ENCODE data around the gene ATP2C1.
"Not testable (repeated sequence)": the region's sequence is repeated elsewhere in the genome, so short reads cannot be mapped to it uniquely, and the experiment has no call there.

The ATP2C1 gene

DNA sequence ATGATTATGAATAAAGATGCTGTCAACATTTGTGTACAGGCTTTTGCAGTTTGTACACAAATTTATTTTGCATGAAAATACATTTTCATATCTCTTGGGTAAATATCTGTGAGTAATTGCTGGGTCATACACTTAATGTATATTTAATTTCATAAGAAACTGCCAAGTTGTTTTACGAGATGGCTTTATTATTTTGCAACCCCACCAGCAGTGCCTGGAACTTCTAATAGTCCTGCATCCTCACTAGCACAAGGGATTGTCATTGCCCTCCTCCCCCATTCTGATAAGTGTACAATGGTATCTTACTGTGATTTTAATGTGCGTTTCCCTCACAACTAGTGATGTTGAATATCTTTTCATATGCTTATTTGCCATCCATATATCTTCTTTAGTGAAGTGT lies 87.6 kb downstream of the ATP2C1 start:
- DNase-seq = no peak

DNA sequence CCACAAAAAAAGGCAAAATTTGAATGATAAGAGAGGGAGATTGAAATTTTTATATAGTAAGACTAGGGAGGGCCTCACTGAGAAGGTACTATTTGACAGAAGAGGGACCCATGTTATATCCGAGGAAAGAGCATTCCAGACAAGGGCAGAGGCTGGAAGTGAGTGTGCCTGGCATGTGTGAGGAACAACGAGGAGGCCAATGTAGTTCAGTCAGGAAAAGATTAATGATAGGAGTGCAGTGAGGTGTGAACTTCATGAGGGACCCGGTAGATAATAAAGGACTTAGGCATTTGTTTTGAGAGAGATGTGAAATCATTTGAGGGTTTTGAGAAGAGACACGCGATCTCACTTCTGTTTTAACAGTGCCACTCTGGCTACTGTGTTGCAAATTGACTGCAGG lies 96.4 kb downstream of the ATP2C1 start:
- DNase-seq = peak in 2 of 4 experiments; percentile 6 to 29

DNA sequence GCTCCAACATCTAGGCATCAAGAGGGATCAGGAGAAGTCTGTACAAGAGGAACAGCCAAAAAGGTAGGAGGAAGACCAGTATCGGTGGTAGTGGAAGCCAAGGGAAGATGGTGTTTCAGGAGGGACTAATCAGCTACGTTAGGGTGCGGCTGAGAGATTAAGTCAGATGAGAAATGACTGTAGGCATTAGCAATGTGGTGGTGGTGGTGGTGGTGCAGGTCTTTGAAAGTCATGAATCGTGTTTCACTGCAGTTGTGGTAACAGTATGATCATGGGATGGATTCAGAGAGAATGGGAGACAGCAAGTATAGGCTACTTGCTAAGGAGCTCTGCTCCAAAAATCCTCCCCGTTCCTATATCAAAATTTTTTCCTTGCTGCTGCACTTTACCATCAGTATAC lies 97.2 kb downstream of the ATP2C1 start:
- no peak for DNase-seq

DNA sequence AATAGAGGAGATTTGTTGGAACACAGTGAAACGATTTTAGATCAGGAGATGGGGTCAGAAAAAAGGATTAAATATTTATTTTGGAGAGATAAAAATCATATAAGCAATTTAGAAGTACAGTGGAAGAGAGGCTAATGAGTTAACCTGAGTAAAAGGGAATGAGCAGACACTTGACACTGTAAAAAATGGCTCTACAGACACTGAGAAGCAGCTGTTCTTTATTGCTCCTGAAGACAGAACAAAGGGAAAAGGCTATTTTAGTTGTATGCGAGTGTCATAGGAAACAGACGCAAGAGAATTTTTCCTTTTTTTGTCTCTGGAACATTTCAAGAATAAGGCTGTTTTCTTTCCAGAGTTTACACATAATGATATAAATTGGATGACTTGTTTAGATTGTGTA lies 98.5 kb downstream of the ATP2C1 start:
- no peak for DNase-seq

DNA sequence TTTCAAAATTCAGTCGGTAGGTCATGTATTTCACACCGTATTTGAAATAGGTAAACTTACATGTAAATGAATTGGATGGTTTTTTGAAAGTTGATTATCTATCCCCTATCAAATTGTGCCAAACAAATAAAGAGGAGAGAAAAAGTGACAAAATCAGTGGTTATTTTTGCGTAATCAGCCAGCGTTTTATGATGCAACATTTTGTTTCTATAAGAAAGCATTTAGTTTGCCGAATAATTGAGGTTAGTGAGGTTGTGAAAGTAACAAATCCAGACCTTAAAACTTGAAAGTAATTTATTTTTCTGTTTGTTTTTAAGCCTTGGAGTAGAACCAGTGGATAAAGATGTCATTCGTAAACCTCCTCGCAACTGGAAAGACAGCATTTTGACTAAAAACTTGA lies 103.4 kb downstream of the ATP2C1 start:
- DNase-seq = peak; percentile 4 to 41 (median 14)

DNA sequence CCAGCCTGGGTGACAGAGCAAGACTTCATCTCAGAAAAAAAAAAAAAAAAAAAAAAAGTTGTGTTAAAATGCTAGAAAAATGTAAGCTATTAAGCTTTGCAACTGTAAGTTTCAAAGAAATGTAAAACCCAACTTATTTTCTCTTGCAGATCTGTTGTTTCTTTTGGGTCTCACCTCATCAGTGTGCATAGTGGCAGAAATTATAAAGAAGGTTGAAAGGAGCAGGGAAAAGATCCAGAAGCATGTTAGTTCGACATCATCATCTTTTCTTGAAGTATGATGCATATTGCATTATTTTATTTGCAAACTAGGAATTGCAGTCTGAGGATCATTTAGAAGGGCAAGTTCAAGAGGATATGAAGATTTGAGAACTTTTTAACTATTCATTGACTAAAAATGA lies 107.2 kb downstream of the ATP2C1 start:
- DNase-seq = no peak

DNA sequence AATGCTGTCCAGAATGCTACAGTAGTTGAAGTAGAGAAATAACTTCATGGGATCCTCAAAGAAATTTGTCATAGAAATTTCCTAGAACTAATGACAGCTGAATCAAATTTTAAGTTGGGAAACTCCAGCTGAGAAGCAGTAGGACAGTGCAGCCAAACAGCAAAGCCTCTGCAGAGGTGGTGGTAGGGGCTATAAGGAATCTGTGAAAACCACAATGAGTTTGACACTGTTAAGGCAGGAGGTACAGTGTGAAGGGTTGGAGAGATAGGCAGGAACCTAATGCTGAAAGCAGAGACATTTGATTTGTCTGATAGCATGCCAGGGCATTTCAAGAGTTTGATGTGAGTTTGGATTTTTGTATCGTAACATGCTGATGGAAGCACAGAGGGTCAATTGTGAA lies 110.7 kb downstream of the ATP2C1 start:
- no peak for DNase-seq

DNA sequence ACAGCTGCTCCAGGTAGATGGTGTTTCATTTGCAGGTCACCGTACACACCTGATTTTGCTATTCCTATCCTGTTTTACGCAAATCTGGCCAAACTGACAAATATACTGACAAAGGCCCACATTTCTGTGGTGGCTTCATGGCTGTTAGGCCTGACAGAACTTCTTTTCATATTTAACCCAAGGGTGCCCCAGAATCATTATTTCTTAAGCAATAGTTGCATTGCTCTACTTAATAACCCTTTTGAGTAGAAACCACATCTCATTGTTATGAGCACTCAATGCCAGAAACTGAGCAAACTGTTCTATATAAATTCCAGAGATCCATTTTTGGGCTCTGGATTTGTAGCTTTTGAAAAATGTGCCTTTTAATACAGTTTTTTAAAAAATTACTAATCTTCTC lies 113.4 kb downstream of the ATP2C1 start:
- DNase-seq = no peak

DNA sequence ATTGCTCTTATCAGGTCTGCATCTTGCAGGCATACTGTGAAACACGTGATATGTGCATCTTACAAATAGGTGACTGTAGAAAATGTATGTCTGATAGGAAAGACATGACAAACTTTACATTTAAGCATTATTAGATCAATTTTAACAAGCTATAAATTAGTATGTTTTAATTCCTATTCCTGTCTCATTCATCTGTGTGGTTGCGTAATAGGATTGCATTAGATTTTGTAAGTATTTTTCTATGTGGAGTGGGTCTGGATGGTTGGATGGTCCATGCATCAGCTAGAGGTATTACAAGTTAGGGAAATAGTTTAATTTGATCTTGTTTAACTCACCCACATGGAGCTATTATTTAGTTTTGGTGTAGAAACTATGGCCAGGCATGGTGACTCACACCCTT lies 113.9 kb downstream of the ATP2C1 start:
- DNase-seq = no peak

DNA sequence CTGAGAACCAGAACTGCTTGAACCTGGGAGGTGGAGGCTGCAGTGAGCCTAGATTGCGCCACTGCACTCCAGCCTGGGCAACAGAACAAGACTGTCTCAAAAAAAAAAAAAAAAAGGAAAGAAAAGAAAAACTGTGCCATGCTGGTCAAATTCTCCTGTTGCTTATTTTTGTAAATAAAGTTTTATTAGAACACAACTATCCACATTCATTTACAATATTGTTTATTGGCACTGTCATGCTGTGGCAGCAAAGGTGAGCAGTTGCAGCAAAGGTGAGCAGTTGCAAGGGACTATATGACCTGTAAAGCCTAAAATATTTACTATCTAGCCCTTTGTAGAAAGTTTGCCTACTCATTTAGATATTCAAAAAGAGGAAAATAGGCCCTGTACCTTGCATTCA lies 114.4 kb downstream of the ATP2C1 start:
- no peak for DNase-seq

DNA sequence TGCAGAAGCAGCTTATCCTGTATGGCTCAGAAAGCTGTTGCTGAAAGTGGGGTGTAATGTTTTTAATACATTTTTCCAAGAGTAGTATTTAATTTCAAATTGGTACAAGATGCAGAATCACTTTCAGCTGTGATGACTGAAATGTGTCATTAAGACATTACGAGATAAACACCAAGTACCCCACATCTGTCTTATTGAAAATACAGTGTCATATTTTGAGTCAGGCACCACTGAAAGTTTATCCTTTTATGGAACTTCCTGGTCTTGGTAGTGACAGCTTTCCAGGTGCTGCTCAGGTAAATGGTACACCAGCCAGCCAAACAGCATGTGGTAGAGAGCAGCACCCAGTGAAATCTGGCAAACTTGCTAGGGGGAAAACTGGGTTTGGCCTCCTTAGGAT lies 115.8 kb downstream of the ATP2C1 start:
- no peak for DNase-seq

DNA sequence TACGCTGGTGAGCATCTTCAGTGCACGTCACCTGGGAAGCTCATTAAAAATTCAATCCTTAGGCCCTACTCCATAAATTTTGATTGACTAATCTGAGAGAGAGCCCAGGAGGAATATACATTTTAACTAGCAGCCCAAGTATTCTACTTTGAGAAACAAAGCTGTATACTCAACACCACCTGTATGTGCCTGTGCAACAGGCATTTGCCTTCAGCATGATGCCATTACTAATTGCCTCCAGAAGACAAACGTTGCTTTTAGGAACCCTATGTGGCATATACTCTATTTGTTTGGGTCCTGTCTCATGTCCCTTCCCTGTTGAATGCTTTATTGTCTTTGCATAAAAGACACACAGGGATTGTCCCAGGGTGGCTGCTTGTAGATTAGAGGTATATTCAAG lies 125.1 kb downstream of the ATP2C1 start:
- DNase-seq = no peak

DNA sequence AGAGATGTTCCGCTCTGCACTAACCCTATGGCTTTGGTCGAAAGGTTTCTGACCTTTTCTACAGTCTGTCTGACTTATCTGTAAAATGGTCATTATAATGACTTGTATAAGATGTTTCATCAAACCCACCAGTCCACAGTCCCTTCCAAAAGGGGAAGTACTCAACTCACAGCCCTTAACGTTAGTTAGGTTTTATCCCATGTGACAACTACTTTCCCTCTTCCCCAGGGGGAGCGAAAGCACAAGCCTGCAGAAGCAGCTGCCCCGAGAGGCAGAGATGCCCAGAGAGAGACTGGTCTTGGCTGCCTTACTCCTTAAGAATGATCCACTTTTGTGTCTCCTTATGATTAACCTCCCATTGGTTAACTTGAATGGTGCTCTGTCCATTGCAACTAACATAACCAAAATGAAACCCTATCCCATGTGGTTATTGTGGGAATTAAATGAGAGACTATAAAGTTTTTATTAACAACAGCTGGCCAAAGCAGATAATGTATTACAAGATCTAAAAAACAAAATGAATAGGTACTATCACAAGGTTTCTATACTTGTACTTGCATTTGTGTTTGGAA lies 126.3 kb downstream of the ATP2C1 start:
- DNase-seq = peak; percentile 43 to 75 (median 64)

DNA sequence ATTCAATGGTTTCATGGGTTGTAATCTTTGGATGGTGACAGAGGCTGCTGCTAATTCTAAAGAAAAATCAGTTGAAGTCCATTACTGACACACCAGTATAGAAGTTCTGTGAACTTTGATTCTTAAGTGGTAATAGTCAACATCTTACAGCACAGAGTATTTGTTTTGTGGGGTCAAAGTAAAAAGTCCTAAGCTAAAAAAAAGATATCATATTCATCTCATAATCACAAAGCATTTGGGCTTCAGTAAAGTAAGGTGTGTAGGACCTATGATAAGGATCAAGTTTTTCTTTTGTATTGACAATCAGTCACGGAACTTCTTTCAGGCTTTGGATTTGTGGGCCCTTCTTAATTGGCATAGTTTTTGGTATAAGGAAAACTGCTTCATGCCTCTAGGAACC lies 131.7 kb downstream of the ATP2C1 start:
- DNase-seq = no peak

DNA sequence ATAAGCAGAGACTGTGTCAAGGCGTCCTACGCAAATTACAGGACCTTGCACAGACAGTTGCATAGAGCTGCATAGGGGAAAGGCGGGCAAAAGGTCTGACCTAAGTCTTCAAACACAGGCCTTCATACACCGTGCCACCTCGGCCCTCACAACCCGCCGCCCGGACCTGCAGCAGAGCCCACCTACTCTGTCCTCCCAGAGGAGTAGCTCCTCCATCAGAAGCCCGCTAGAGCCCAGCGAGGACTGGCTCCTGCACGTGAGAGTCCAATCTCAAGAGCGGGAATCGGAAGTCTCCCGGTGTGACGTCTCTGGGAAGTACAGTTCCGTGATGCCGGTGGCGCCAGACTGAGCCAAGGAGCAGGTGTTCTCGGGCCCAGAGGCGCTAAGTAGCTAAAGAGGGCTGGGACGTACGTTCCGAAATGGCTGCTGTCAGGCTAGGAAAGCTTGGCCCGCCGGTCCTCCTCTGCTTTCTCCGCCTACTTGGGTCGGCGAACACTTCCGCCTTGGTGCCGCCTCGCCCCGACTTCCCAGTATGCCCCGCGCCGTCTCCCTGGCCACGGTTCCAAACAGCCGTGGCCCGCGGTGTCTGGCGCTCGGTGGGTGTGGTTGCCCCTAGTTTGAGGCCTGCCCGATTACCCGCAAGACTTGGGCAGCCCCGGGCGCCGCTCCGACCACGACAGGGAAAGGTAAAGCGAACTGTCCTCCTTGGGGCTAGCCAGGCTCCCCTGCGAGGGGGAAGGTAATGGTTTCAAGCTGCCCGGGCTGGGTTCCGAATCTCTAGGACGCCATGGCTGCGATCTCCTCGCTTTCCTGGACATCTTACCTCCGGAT lies 132.7 kb downstream of the ATP2C1 start, which contains the start of the genes ASTE1 and NEK11:
Gene ASTE1 (minus strand): TSS at position 505 of the 831 bp plus-strand sequence. CDS start 1,519 bp downstream, outside the sequence.
Gene NEK11 (plus strand): TSS at position 557 of the 831 bp plus-strand sequence. CDS start 2,832 bp downstream, outside the sequence.
- DNase-seq = peak; percentile 92 to 95 (median 94)

DNA sequence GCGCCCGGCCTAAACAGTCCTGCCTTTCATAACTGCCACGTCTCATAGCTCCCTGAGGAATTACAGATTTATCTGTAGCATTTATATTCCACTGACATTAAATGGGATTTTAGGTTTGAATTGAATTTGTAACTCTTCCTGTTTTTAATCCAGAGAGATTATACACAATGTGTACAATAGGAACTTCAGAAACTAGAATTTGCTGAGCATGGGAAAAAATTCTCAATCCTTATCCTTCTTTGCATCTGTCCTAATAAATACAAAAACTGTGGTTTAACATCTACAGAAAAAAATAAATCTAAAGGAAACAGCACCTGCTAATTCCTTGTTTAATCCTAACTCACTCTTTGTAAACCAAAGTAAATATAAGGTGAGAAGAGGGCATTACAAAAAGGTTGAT lies 135.0 kb downstream of the ATP2C1 start:
- DNase-seq = no peak

DNA sequence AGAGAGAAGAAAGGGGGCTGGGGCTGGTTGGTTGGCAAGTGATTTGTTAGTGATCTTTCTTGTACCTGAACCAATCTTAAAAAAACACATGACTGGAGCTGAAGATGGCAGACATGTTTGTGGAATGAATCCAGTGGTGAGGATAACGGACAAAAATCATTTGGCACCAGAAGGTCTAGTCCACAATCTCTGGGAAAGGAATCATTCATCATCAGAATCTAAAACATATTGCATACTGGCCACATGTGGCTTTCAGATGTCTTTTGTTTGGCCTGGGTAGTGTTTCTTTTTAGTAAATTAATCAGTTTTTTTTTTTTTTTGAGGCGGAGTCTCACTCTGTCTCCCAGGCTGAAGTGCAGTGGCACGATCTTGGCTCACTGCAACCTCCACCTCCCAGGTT lies 137.8 kb downstream of the ATP2C1 start:
- no peak for DNase-seq

DNA sequence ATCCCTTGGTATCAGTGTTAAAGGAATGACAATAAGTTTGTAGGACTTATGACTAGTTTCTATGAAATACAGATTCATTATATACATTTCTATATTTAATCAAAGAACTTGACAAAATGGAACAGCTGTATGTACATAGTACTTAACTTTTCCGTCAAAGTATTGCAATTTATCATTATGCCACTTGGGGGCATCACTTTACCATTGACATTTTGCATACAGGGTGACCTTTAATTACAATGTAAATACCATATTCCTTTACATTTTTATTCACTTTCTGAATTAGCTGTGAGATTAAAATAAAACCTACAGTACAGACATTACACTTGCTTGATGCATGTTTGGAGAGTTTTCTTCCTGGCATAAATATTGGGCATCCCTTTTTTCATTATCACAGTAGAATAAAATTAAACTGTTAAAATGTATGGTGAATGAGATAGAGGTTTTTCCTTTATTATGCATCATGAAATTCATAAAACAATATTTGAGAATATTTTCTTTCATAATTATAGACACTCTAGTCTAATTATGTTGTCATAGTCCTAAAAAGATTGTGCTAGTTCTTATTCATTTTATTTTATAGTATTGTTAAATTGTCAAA lies 139.7 kb downstream of the ATP2C1 start:
- peak; percentile 46 to 76 (median 74) for DNase-seq

DNA sequence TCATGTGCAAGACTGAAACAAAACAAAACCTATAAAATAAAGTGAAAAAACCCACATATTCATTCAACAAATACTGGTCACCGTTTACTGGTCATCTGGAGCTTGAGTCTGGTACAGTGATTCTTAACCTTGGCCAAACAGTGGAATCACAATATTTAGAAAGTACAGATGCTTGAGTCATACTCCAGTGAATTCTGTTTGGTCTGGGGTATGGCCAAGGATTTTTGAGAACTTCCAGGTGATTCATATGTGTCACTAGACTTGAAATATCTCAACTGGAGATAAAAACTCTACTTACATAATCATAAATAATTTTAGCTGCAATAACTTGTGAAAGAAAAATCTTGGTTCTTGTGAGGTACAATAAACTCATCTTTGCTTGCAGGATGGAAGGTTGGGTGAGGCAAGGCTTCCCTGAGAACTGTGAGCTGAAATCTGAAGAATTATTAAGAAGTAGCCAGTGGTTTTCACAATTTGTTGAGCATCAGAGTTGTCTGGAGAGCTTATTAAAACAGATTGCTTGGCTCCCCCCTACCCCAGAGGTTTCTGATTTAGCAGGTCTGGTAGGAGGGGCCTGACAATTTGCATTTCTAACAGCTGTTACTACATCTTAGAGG lies 142.4 kb downstream of the ATP2C1 start:
- no peak for DNase-seq

DNA sequence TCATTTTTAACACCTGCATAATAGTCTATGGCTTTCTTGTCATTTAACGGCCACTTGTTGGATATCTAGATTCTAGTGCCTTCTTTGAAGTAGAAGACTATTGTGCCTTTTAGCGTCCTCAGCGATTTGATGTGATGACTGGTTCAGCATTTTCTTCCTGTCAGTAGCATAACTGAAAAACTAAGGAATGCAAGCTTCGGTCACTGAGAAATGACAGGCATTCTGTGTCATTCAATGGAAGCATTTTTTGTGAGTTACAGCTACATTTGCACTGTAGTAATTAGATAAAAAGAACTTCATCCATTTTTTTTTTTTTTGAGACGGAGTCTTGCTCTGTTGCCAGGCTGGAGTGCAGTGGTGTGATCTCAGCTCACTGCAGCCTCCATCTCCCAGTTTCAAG lies 143.1 kb downstream of the ATP2C1 start:
- no peak for DNase-seq

DNA sequence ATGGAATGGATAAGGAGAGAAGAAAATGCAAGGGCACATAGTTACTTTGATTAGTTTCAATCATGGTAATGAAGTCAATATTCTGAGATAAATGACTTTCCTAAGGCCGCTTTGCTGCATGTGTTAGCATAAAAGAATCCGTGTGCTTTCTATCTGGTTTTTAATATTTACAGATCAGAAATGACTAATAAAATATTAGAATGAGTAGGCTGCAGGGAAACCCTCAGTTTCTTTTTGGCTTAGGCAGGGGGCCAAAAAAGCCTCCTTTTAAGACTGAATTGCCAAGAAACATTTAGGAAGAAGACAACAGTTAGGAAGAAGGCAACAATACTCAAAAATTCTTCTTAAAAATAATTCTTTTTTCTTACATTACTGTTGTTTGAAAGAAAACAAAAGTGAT lies 144.4 kb downstream of the ATP2C1 start:
- no peak for DNase-seq

DNA sequence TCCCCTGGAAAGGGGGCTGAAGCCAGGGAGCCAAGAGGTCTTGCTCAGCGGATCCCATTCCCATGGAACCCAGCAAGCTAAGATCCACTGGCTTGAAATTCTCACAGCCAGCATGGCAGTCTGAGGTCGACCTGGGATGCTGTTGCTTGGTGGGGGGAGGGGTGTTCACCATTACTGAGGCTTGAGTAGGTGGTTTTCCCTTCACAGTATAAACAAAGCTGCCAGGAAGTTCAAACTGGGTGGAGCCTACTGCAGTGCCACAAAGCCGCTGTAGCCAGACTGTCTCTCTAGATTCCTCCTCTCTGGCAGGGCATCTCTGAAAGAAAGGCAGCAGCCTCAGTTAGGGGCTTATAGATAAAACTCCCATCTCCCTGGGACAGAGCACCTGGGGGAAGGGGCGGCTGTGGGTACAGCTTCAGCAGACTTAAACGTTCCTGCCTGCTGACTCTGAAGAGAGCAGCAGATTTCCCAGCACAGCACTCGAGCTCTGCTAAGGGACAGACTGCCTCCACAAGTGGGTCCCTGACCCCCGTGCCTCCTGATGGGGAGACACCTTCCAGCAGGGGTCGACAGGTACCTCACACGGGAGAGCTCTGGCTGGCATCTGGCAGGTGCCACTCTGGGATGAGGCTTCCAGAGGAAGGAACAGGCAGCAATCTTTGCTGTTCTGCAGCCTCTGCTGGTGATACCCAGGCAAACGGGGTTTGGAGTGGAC lies 148.5 kb downstream of the ATP2C1 start:
- not testable (repeated sequence) for DNase-seq

DNA sequence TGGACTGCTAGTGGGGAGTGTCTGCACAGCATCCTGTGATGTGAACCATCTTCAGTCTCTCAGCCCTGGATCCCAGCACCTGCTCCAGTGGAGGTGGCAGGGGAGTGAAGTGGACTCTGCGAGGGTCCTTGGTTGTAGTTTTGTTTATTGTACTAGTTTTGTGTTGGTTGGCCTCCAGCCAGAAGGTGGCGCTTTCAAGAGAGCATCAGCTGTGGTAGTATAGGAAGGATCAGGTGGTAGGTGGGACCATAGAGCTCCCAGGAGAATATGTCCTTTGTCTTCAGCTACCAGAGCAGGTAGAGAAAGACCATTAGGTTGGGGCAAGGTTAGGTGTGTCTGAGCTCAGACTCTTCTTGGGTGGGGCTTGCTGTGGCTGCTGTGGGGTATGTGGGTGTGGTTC lies 153.7 kb downstream of the ATP2C1 start:
- DNase-seq = peak in 1 of 4 experiments; percentile 2
